Activated naive CD8-positive, alpha-beta T cell treated with anti-CD3 and anti-CD28 coated beads, Interleukin-2, amount 10 ng/mL, durations not matched to agents 7 days and 5 days (primary cell): ENCODE results near the gene ABCA4. TPM values are rescaled to one million over a fixed set of nuclear protein-coding genes. Genes with fewer than 3 reads are reported as not detected.

Experiments used
- ATAC-seq: fragments of 150-1000 bp; cut with Tn5 transposase; one replicate; pipeline ENCODE4 v1.10.0; 2021; ENCODE audit warnings: low read depth, moderate library complexity
- POLR2A ChIA-PET: fragments of 350-600 bp; sonication (Branson Sonifier 250); formaldehyde crosslinking; loops from one replicate; lab custom pipeline; 2021; ENCODE audit warnings: antibody characterized with exemption; lab: Charles Lee
- DNase-seq: peaks from one replicate; pipeline ENCODE4 v3.0.0; 2021
- H3K27ac Mint-ChIP-seq: one replicate; pipeline ENCODE4 v1.8.0; 2022; ENCODE audit warnings: mild to moderate bottlenecking, mixed read lengths
- H3K27me3 Mint-ChIP-seq: one replicate; pipeline ENCODE4 v1.8.0; 2022; ENCODE audit warnings: mild to moderate bottlenecking, moderate library complexity, mixed read lengths
- H3K36me3 Mint-ChIP-seq: one replicate; pipeline ENCODE4 v1.8.0; 2021; ENCODE audit warnings: mild to moderate bottlenecking, mixed read lengths
- H3K4me1 Mint-ChIP-seq: one replicate; pipeline ENCODE4 v1.8.0; 2021; ENCODE audit warnings: mixed read lengths
- H3K4me3 Mint-ChIP-seq: one replicate; pipeline ENCODE4 v1.8.0; 2022; ENCODE audit warnings: mild to moderate bottlenecking, moderate library complexity, mixed read lengths
- H3K9me3 Mint-ChIP-seq: one replicate; pipeline ENCODE4 v1.8.0; 2021; ENCODE audit warnings: mixed read lengths
- total RNA-seq, 2 experiments: library from RNA; stranded (reverse); gene quantifications; one replicate each; pipeline ENCODE4 v1.2.3, GENCODE V29; 2021

ABCA4 gene
- total RNA-seq, 2 experiments from 2014 or later = not detected

DNA sequence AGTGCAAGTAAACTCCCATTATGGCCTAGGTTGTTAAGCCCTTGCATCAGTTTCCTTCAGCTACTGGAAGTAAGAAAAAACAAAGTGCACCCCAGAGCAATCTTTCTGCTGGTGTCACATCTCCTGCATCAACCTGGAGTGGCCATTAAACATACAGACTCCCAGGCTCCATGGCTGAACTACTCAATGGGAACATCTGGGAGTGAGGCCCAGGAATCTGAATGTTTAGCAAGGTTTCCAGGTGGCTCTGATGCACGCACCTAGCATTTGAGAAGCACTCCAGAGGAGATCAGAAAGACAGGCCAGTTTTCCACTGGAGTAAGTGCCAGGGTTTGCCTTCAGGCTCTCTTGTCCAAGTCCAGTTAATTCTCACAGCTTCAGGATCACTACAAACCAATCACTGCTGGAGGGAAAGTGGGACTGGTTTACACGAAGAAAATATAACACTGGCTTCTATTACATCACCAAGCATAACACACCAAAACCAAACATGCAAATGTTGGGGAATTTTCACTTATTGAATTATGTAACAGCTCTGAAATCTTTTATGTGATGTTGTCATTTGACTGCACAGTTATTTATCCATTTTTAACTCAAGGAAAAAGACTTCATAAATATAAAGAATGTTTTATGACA, 22.3 kb upstream of the ABCA4 start:
- H3K27ac Mint-ChIP-seq = no peak overlapping the region
- H3K27me3 Mint-ChIP-seq = peaks cover 16% of the 10 kb centered on the region
- POLR2A ChIA-PET = no interaction called here

DNA sequence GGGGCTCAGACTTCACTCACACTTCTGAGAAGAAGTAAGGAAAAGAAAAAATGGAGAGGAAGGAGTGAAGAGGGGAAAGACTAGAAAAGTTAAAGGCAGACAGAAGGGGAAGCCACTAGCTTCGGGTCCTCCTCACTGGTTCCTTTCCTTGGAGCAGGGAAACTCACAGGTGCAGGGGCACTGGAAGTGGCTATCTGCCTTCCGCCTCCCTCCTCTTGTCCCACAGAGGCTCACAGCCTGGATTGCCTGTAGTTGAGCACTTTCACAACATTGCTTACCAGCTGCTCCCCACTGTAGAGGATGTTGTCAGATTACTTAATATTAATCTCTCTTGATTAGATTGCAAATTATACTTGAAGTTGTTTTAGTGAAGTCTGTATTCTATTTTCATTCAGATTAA, 21.6 kb upstream of the ABCA4 start:
- POLR2A ChIA-PET = no interaction called here
- Mint-ChIP-seq H3K27ac (no peak overlapping the region), H3K9me3 (no peaks in the 10 kb centered on the region), H3K4me3 (no peak overlapping the region), H3K4me1 (no peaks in the 10 kb centered on the region), H3K27me3 (peaks cover 16% of the 10 kb centered on the region), H3K36me3 (no peaks in the 10 kb centered on the region)
- DNase-seq = no peak
- no peak for ATAC-seq

More for the DNA sequence above, 22.3 kb upstream of the ABCA4 start:
- Mint-ChIP-seq H3K9me3 (no peaks in the 10 kb centered on the region), H3K36me3 (no peaks in the 10 kb centered on the region), H3K4me3 (no peak overlapping the region), H3K4me1 (no peaks in the 10 kb centered on the region)
- ATAC-seq (no peak), DNase-seq (no peak)

DNA sequence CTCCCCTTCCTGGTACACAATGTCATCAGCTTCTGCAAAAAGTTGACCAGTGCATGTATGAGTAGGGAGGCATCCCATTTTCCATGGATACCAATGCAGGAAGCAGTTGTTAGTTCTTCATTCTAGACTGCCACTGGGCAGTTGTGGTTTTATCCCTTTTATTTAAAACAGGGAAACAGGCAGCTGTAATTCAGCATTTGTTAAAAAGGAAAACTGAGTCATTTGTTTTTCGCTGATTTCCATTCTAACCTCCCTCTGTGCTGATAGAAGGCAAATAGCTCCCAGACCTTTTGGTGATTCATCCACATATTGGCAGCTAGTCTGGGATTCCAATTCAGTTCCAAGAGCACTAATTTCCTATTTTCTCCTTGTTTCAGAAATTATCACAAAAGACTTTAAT, 21.1 kb upstream of the ABCA4 start:
- H3K4me1 Mint-ChIP-seq = no peaks in the 10 kb centered on the region
- POLR2A ChIA-PET = no interaction called here
- no peak overlapping the region for H3K4me3 Mint-ChIP-seq
- ATAC-seq (no peak), DNase-seq (no peak)
- no peak overlapping the region for H3K27ac Mint-ChIP-seq
- no peaks in the 10 kb centered on the region for H3K9me3 Mint-ChIP-seq
- no peaks in the 10 kb centered on the region for H3K36me3 Mint-ChIP-seq
- H3K27me3 Mint-ChIP-seq = peaks cover 12% of the 10 kb centered on the region

DNA sequence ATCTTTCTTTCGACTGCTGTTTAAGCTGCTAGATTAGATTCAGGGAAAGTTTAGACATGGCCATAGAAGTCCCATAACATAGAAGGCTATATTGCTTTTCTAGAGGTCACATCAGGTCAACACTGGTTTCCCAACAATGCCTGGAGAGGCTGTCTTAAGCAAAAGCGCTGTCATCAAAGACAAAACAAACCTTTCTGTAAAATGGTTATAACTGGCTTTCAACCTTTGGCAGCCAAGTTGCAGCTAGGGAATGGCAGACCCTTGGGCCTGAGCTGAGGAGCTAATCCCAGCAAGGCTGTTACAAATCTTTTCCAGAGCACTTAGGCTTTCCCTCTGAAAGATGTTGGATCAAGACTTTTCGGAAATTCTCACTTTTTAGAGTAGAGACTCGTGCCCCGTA, 11.2 kb upstream of the ABCA4 start:
- Mint-ChIP-seq H3K9me3 (peaks cover 4% of the 10 kb centered on the region), H3K36me3 (no peaks in the 10 kb centered on the region), H3K4me1 (no peaks in the 10 kb centered on the region), H3K4me3 (no peak overlapping the region), H3K27me3 (peaks cover 6% of the 10 kb centered on the region), H3K27ac (no peak overlapping the region)
- DNase-seq = no peak
- POLR2A ChIA-PET = no interaction called here
- ATAC-seq = no peak

DNA sequence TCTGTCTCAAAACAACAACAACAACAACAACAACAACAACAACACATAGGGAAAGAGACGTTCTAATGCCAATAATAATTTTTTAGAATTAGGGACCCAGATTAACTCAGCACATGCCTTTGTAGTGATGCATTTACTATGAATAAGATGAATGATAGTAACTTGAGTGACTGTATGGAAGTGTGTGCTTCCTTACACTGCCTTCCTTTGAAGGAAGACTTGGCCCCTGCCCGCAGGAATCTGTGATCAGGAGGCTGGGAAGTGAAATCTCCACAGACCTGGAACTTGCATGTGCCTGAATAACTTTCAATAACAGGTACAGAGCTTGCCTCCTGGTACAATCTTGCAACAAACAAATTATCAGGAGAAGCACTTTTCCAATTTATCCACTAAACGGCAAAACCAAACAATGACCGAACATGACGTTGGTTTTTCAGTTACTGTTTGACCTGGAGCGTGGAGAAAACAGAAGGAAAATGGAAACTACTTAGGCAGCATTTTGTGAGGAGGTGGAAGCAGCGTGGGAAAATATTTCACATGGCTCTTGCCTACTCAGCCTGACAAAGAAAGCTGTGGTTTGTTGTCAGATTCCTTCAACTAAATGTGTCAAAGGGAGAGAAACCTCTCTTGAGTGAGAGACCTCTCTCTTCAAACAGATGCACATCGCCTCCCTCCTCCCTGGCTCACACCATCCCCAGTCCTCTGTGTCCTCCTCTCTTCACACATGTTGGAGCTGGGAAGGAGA, 10.1 kb upstream of the ABCA4 start:
- POLR2A ChIA-PET = no interaction called here
- Mint-ChIP-seq H3K9me3 (peaks cover 4% of the 10 kb centered on the region), H3K27me3 (peaks cover 13% of the 10 kb centered on the region), H3K36me3 (no peaks in the 10 kb centered on the region), H3K4me1 (no peaks in the 10 kb centered on the region), H3K27ac (no peak overlapping the region), H3K4me3 (no peak overlapping the region)
- ATAC-seq (no peak), DNase-seq (no peak)

DNA sequence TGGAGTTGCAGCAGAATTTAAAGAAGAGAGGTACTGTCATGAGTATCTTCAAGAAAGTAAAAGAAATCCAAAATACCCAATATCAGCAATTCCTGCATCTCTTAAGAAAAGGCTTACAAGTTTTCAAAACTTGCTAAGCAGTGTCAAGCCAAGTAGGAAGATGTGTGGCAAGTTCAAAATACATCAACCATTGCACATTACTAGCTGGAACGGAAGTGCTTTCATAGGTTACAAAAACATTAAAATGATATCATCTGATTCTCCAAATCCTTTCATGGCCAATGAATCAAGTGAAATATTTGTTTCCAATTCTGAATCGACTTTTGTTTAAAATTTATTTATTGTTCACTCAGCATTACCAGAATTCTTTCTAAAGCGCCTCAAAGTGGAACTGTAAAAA, 5.7 kb upstream of the ABCA4 start:
- Mint-ChIP-seq H3K4me1 (no peaks in the 10 kb centered on the region), H3K4me3 (no peak overlapping the region), H3K27ac (no peak overlapping the region), H3K36me3 (no peaks in the 10 kb centered on the region), H3K27me3 (peaks cover 12% of the 10 kb centered on the region), H3K9me3 (no peaks in the 10 kb centered on the region)
- ATAC-seq = no peak
- POLR2A ChIA-PET = no interaction called here
- no peak for DNase-seq

DNA sequence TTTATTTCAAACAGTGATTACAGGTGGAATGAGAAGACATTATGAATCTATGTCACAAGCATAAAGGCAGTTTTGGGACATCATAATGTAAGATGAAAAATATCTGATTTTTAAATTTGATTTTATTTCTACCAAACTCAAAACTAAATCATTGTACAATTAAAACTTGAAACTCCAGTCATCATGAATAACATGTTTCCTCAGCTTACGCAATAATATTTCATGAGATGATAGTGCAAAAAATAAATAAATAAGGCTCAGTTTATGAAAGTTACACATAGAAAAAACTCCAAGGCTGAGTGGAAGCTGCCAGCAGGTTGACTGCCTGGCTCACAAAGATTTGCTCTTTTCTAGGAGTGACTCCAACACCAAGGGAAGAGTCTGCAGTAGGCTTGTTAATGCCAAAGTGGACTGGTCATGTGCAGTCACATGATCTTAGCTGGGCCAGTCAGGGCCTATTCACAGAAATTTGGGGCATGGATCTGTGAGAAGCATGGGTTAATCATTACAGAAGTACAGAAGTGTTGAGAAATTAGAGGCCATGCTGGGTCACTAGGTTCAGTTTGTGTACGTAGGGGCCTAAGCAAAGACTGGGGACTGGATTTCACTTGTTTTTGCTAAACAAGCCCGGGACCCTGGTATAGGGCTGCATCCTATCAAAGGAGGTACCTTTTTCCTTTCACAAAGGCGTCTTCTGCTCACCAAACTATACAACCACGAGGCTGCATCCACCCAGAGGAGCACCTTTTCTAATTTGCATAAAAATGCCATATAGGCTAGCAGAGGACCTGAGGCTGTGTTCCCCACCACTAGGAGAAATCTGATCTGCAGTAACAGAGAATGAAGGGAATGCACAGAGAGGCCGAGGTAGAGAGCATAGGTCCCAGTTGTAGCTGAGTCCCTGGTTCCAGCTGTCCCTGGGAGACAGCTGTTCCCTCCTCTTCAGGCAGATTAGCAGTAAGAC, 4.9 kb upstream of the ABCA4 start:
- Mint-ChIP-seq H3K27ac (no peak overlapping the region), H3K4me1 (no peaks in the 10 kb centered on the region), H3K4me3 (no peak overlapping the region), H3K36me3 (no peaks in the 10 kb centered on the region), H3K9me3 (no peaks in the 10 kb centered on the region), H3K27me3 (peaks cover 14% of the 10 kb centered on the region)
- POLR2A ChIA-PET = no interaction called here
- ATAC-seq = no peak
- no peak for DNase-seq

DNA sequence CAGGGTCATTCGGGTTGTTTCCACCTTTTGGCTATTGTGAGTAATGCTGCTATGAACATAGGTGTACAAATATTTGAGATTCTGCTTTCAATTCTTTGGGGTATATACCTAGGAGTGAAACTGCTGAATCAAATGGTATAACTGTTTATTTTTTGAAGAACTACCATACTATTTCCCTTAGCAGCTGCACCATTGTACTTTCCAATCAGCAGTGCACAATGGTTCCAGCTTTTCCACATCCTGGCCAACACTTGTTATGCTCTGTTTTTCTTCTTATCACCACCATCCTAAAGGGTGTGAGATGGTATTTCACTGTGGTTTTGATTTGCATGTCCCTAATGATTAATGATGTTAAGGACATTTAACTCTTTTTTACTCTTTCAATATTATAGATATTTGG, 3.6 kb upstream of the ABCA4 start:
- H3K4me3 Mint-ChIP-seq = no peak overlapping the region
- no peaks in the 10 kb centered on the region for H3K36me3 Mint-ChIP-seq
- no peak overlapping the region for H3K27ac Mint-ChIP-seq
- no peaks in the 10 kb centered on the region for H3K9me3 Mint-ChIP-seq
- POLR2A ChIA-PET = no interaction called here
- H3K27me3 Mint-ChIP-seq = peaks cover 14% of the 10 kb centered on the region
- ATAC-seq (no peak), DNase-seq (no peak)
- no peaks in the 10 kb centered on the region for H3K4me1 Mint-ChIP-seq

DNA sequence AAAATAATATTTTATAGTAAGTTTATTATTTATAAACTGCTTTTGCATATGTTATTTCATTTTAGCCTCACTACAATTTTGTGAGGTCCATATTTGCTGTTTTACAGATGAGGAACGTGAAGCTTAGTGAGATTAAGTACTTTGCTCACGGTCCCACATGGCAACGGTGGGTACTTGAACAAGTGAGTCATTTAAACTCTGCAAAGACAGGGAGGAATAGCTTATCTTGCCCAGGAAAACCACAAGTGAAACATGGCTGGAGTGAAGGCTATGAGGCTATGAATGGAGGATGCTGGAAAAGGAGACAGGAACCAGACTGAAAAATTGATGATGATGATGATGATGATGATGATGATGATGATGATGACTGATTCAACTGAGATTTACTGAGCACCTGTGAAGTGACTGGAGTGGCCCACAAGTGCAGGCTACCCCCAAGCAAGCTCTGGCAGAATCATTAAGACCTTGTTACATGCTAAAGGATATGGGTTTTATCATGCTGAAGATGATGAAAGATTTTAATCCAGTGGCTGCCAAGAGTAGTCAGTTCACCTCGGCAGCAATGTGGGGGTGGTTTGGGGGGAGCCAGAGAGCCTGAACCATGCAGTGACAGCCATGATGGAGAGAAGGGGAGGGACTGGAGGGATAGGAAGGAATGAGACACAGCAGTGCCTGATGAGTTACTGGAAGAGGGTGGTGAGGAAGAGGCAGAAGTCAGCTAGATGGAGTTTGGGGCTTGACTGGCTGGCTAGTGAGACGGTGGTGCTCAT, 1.4 kb upstream of the ABCA4 start:
- no peak overlapping the region for H3K27ac Mint-ChIP-seq
- H3K4me1 Mint-ChIP-seq = no peaks in the 10 kb centered on the region
- no peak overlapping the region for H3K4me3 Mint-ChIP-seq
- H3K27me3 Mint-ChIP-seq = peaks cover 11% of the 10 kb centered on the region
- DNase-seq (no peak), ATAC-seq (no peak)
- H3K9me3 Mint-ChIP-seq = no peaks in the 10 kb centered on the region
- no peaks in the 10 kb centered on the region for H3K36me3 Mint-ChIP-seq
- POLR2A ChIA-PET = no interaction called here

DNA sequence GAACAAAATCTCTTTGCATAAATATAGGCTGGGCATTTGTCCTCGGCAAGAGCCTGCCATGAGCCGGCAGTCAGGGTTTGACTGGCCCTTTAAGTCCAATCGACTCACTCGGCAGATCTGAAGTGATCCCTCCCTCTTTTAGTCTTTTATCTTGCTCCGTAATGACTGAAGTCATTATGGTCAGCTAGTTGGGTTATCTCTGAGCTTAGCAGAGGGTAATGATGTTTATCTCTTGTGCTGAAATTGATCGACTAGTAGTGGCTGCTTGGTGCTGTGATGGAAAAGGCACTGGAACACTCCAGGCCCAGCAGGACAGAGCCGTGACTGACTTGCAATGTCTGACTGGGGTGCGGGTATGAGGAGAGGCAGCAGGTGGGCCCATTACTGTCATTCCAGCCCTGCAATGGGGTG, 468 bp upstream of the ABCA4 start:
- Mint-ChIP-seq H3K36me3 (no peaks in the 10 kb centered on the region), H3K27me3 (peaks cover 6% of the 10 kb centered on the region), H3K27ac (no peak overlapping the region), H3K4me1 (no peaks in the 10 kb centered on the region), H3K4me3 (no peak overlapping the region), H3K9me3 (no peaks in the 10 kb centered on the region)
- DNase-seq (no peak), ATAC-seq (no peak)
- POLR2A ChIA-PET = no interaction called here

DNA sequence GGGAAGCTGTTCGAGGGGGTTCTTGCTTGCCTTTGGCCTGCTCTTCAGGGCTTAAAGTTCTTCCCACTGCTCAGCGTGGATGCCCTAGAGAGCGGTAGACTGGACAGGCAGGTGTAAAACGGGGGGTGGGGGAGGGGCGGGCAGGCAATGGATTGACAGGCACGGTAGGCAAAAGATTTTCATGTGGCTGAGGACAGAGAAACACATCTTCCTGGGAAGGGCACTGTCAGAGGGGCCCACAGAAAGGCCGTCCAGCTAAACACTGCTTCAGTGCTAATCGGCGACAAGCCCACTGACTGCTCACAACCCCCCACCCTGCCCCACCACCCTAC, 412 bp downstream of the ABCA4 start:
- no peaks in the 10 kb centered on the region for H3K4me1 Mint-ChIP-seq
- ATAC-seq = no peak
- POLR2A ChIA-PET = no interaction called here
- H3K27ac Mint-ChIP-seq = no peak overlapping the region
- no peak for DNase-seq
- H3K4me3 Mint-ChIP-seq = no peak overlapping the region
- no peaks in the 10 kb centered on the region for H3K9me3 Mint-ChIP-seq
- no peaks in the 10 kb centered on the region for H3K36me3 Mint-ChIP-seq
- peaks cover 2% of the 10 kb centered on the region for H3K27me3 Mint-ChIP-seq

DNA sequence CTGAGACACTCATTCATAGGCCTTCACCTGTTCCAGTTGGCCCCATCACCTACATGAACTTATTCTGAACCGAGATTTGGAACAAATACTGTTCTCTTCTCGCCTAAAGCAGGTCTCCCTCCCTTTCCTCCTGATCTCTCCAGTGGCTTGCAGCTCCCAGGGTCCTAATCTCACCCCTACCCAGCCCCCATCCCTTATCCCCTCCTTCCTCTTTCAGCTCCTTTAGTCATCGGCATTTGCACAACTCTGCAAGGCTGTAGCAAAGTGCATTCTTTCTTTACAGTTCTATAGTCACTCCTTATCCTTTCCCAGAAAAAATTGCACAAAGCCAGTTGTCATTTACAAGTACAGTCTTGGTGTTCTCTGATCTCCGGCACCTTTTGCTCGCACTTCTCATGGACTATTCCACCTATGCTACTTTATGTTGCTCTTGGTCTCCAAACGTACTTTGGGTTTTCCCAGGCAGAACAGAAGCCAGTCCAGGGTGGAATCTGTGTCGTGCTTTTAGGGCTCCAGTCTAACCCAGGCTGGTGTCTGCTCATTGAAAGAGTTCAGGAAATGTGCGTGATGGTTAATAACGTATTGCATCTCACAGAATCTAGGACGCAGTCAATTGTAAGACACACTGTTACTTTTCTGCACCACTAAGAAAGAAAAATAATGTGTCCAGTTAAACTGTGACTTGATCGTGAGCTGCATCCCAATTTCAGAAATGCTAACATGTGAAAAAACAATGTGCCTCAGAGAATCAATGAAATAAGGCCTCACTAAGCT, 965 bp downstream of the ABCA4 start:
- no peaks in the 10 kb centered on the region for H3K36me3 Mint-ChIP-seq
- DNase-seq (no peak), ATAC-seq (no peak)
- peaks cover 3% of the 10 kb centered on the region for H3K27me3 Mint-ChIP-seq
- H3K27ac Mint-ChIP-seq = no peak overlapping the region
- no peaks in the 10 kb centered on the region for H3K4me1 Mint-ChIP-seq
- H3K9me3 Mint-ChIP-seq = no peaks in the 10 kb centered on the region
- POLR2A ChIA-PET = no interaction called here
- H3K4me3 Mint-ChIP-seq = no peak overlapping the region
